DND-41 (cell line): ENCODE data around the gene TARS1.
A peak's percentile ranks its signal among the peaks of the same experiment; 100 is the strongest.

Source experiments
- ATAC-seq: fragments of 200-7000 bp; cut with Tn5 transposase; 3 replicates; pipeline ENCODE4 v1.9.1; 2021; ENCODE audit warnings: low read depth; ENCODE audit not compliant: insufficient read depth
- DNase-seq: peaks from one replicate; pipeline ENCODE4 v3.0.0-alpha.2; 2020
- H2AFZ ChIP-seq: 2 replicates; pipeline ENCODE4 v1.6.0; 2012; ENCODE audit warnings: low read depth, low read length
- H3K27ac ChIP-seq: 2 replicates; pipeline ENCODE4 v1.5.1; 2012; ENCODE audit warnings: low read length, inconsistent platforms
- H3K27me3 ChIP-seq: fragments of 200-600 bp; sonication (generic); 2 replicates; pipeline ENCODE4 v1.6.0; 2012; ENCODE audit warnings: low read length, mild to moderate bottlenecking, inconsistent platforms; ENCODE audit not compliant: insufficient read depth, poor library complexity
- H3K36me3 ChIP-seq: 2 replicates; pipeline ENCODE4 v1.5.1; 2012; ENCODE audit warnings: low read length, inconsistent platforms; ENCODE audit not compliant: insufficient read depth
- H3K4me1 ChIP-seq: 2 replicates; pipeline ENCODE4 v1.5.1; 2012; ENCODE audit warnings: mild to moderate bottlenecking, low read length; ENCODE audit not compliant: insufficient read depth
- H3K4me2 ChIP-seq: 2 replicates; pipeline ENCODE4 v1.6.0; 2012; ENCODE audit warnings: mild to moderate bottlenecking, moderate library complexity, low read length, inconsistent platforms; ENCODE audit not compliant: insufficient read depth
- H3K4me3 ChIP-seq, 2 experiments: fragments of 200-600 bp in 1 of 2; shearing (Covaris generic) in 1 of 2; 2 replicates each; pipeline ENCODE4 v1.5.1; 2012 to 2016; ENCODE audit warnings: inconsistent platforms in 2 of 2, low read length in 2 of 2, mild to moderate bottlenecking in 2 of 2, low read depth in 1 of 2, moderate library complexity in 1 of 2
- H3K79me2 ChIP-seq: 2 replicates; pipeline ENCODE4 v1.6.0; 2012; ENCODE audit warnings: low read length, inconsistent platforms; ENCODE audit not compliant: insufficient read depth
- H3K9ac ChIP-seq: 2 replicates; pipeline ENCODE4 v1.6.0; 2012; ENCODE audit warnings: low read depth, mild to moderate bottlenecking, inconsistent platforms, low read length, moderate library complexity
- H3K9me3 ChIP-seq: 2 replicates; pipeline ENCODE4 v1.5.1; 2012; ENCODE audit warnings: low read length, moderate library complexity, mild to moderate bottlenecking, inconsistent platforms; ENCODE audit not compliant: insufficient read depth, severe bottlenecking
- H4K20me1 ChIP-seq: 2 replicates; pipeline ENCODE4 v1.6.0; 2012; ENCODE audit warnings: low read length; ENCODE audit not compliant: insufficient read depth
- CTCF ChIP-seq: IDR thresholded peaks from 2 replicates; pipeline ENCODE4 v1.5.1; 2012; ENCODE audit warnings: borderline replicate concordance, low read length, moderate library complexity, mild to moderate bottlenecking; ENCODE audit not compliant: poor library complexity, severe bottlenecking; ENCODE audit errors: extremely low read depth
- EZH2 ChIP-seq: IDR thresholded peaks from 3 replicates; pipeline ENCODE4 v1.6.1; 2012; ENCODE audit warnings: borderline replicate concordance, low read depth, mild to moderate bottlenecking, moderate library complexity, low read length, inconsistent platforms; ENCODE audit not compliant: severe bottlenecking

TARS1 gene

GRCh38 chr5:33445798-33446197 lies 5.0 kb downstream of the TARS1 start:
- Histone ChIP-seq H3K4me3 (peak overlapping the region in 1 of 2 experiments; percentile 2; a peak in 1 of 4 replicates), H3K9ac (no peak overlapping the region), H4K20me1 (peaks cover 68% of the 10 kb centered on the region), H3K4me2 (peak overlapping the region; percentile 50; the same call in 1 of the 2 replicates), H3K27me3 (no peaks in the 10 kb centered on the region), H3K9me3 (no peaks in the 10 kb centered on the region), H3K36me3 (peaks cover 74% of the 10 kb centered on the region), H3K4me1 (peaks cover 46% of the 10 kb centered on the region), H3K79me2 (peaks cover 96% of the 10 kb centered on the region), H2AFZ (no peak overlapping the region), H3K27ac (no peak overlapping the region)
- no peak for ATAC-seq
- no peak for TF ChIP-seq EZH2
- TF ChIP-seq CTCF = no peak
- DNase-seq = no peak

GRCh38 chr5:33448118-33448517 lies 7.4 kb downstream of the TARS1 start:
- peaks cover 86% of the 10 kb centered on the region for H3K36me3 ChIP-seq
- no peak overlapping the region for H3K9ac ChIP-seq
- no peaks in the 10 kb centered on the region for H3K9me3 ChIP-seq
- ATAC-seq (no peak), DNase-seq (no peak)
- H3K4me2 ChIP-seq = peak overlapping the region; percentile 20; the same call in 1 of the 2 replicates
- H4K20me1 ChIP-seq = peaks cover 61% of the 10 kb centered on the region
- no peak overlapping the region for H3K4me3 ChIP-seq
- no peak overlapping the region for H3K27ac ChIP-seq
- H3K27me3 ChIP-seq = no peaks in the 10 kb centered on the region
- TF ChIP-seq EZH2 (no peak), CTCF (no peak)
- H3K4me1 ChIP-seq = peaks cover 32% of the 10 kb centered on the region
- peaks cover 91% of the 10 kb centered on the region for H3K79me2 ChIP-seq
- no peak overlapping the region for H2AFZ ChIP-seq

- Histone ChIP-seq H3K36me3 (peaks cover 99% of the 10 kb centered on the region), H3K9ac (no peak overlapping the region), H3K27me3 (no peaks in the 10 kb centered on the region), H4K20me1 (peaks cover 19% of the 10 kb centered on the region; the same call in 1 of the 2 replicates), H3K4me3 (no peak overlapping the region), H3K9me3 (no peaks in the 10 kb centered on the region), H3K79me2 (peaks cover 21% of the 10 kb centered on the region), H3K4me2 (no peak overlapping the region), H2AFZ (no peak overlapping the region), H3K4me1 (no peaks in the 10 kb centered on the region), H3K27ac (no peak overlapping the region)
- no peak for TF ChIP-seq EZH2
- TF ChIP-seq CTCF = no peak
- no peak for DNase-seq
- no peak for ATAC-seq
These were observed 16.4 kb downstream of the TARS1 start for GRCh38 chr5:33457126-33457525.
